ENCODE results near the gene ABCB11. TPM values are rescaled to one million over a fixed set of nuclear protein-coding genes. Genes with fewer than 3 reads are reported as not detected.

The ABCB11 gene
- total RNA-seq, 1 donor from 2014 or later = not detected

- no peak for DNase-seq (ENCODE audit: extremely low spot score, unreplicated experiment)
- H3K27ac Mint-ChIP-seq (ENCODE audit: unreplicated experiment) = no peak overlapping the region
Observed at GRCh38 chr2:168999668-169000213, 31.4 kb downstream of the ABCB11 start.

GRCh38 chr2:168998609-168999211 is 32.4 kb downstream of the ABCB11 start:
- DNase-seq (ENCODE audit: extremely low spot score, unreplicated experiment) = no peak
- H3K27me3 Mint-ChIP-seq (ENCODE audit: unreplicated experiment) = no peaks in the 10 kb centered on the region
- TF ChIP-seq CTCF (IDR thresholded peaks at IDR 0.05) = no peak
- peaks cover 3% of the 10 kb centered on the region for H3K9me3 Mint-ChIP-seq (ENCODE audit: unreplicated experiment)
- H3K4me3 Mint-ChIP-seq (ENCODE audit: unreplicated experiment) = no peak overlapping the region
- peaks cover 28% of the 10 kb centered on the region for H3K4me1 Mint-ChIP-seq (ENCODE audit: unreplicated experiment)
- H3K27ac Mint-ChIP-seq (ENCODE audit: unreplicated experiment) = no peak overlapping the region
- H3K36me3 Mint-ChIP-seq (ENCODE audit: unreplicated experiment) = no peaks in the 10 kb centered on the region

More at GRCh38 chr2:168999668-169000213, 31.4 kb downstream of the ABCB11 start:
- Mint-ChIP-seq H3K4me3 (ENCODE audit: unreplicated experiment) (no peak overlapping the region), H3K4me1 (ENCODE audit: unreplicated experiment) (peaks cover 28% of the 10 kb centered on the region), H3K9me3 (ENCODE audit: unreplicated experiment) (peaks cover 9% of the 10 kb centered on the region), H3K36me3 (ENCODE audit: unreplicated experiment) (no peaks in the 10 kb centered on the region), H3K27me3 (ENCODE audit: unreplicated experiment) (no peaks in the 10 kb centered on the region)
- TF ChIP-seq CTCF (IDR thresholded peaks at IDR 0.05) = no peak

- DNase-seq (ENCODE audit: extremely low spot score, unreplicated experiment) = no peak
- TF ChIP-seq CTCF (IDR thresholded peaks at IDR 0.05) = no peak
- Mint-ChIP-seq H3K27ac (ENCODE audit: unreplicated experiment) (no peak overlapping the region), H3K9me3 (ENCODE audit: unreplicated experiment) (peaks cover 3% of the 10 kb centered on the region), H3K27me3 (ENCODE audit: unreplicated experiment) (no peaks in the 10 kb centered on the region), H3K36me3 (ENCODE audit: unreplicated experiment) (no peaks in the 10 kb centered on the region), H3K4me3 (ENCODE audit: unreplicated experiment) (no peak overlapping the region), H3K4me1 (ENCODE audit: unreplicated experiment) (peaks cover 28% of the 10 kb centered on the region)
Observed at GRCh38 chr2:168997794-168998193, 33.3 kb downstream of the ABCB11 start.

GRCh38 chr2:168997118-168997521 is 34.0 kb downstream of the ABCB11 start:
- no peaks in the 10 kb centered on the region for H3K27me3 Mint-ChIP-seq (ENCODE audit: unreplicated experiment)
- H3K4me1 Mint-ChIP-seq (ENCODE audit: unreplicated experiment) = peaks cover 33% of the 10 kb centered on the region
- no peak overlapping the region for H3K27ac Mint-ChIP-seq (ENCODE audit: unreplicated experiment)
- no peak for DNase-seq (ENCODE audit: extremely low spot score, unreplicated experiment)
- no peak for TF ChIP-seq CTCF (IDR thresholded peaks at IDR 0.05)
- no peak overlapping the region for H3K4me3 Mint-ChIP-seq (ENCODE audit: unreplicated experiment)
- H3K9me3 Mint-ChIP-seq (ENCODE audit: unreplicated experiment) = no peaks in the 10 kb centered on the region
- H3K36me3 Mint-ChIP-seq (ENCODE audit: unreplicated experiment) = no peaks in the 10 kb centered on the region

- H3K9me3 Mint-ChIP-seq (ENCODE audit: unreplicated experiment) = no peaks in the 10 kb centered on the region
- no peak overlapping the region for H3K4me3 Mint-ChIP-seq (ENCODE audit: unreplicated experiment)
- H3K27me3 Mint-ChIP-seq (ENCODE audit: unreplicated experiment) = no peaks in the 10 kb centered on the region
- DNase-seq (ENCODE audit: extremely low spot score, unreplicated experiment) = no peak
- peaks cover 30% of the 10 kb centered on the region for H3K4me1 Mint-ChIP-seq (ENCODE audit: unreplicated experiment)
- TF ChIP-seq CTCF (IDR thresholded peaks at IDR 0.05) = no peak
- no peaks in the 10 kb centered on the region for H3K36me3 Mint-ChIP-seq (ENCODE audit: unreplicated experiment)
- H3K27ac Mint-ChIP-seq (ENCODE audit: unreplicated experiment) = no peak overlapping the region
Observed at GRCh38 chr2:168995744-168996143, 35.4 kb downstream of the ABCB11 start.

Measured in osteocyte (in vitro differentiated cells).